Liver (tissue), 3 donors: ENCODE data around the gene ZNF202.

ENCODE experiments used
- EGR1 ChIP-seq, 2 donors: IDR thresholded peaks; 2 replicates each; pipeline ENCODE4 v1.6.1; 2016 to 2018; ENCODE audit warnings: antibody characterized with exemption in 2 of 2, low read depth in 2 of 2
- FOXA1 ChIP-seq: IDR thresholded peaks from 2 replicates; pipeline ENCODE4 v1.6.1; 2016; ENCODE audit warnings: antibody characterized with exemption
- GABPA ChIP-seq, 2 donors: IDR thresholded peaks in 1 of 2; conservative IDR thresholded peaks in 1 of 2; 2 replicates each; pipeline ENCODE4 v1.6.1; 2016; ENCODE audit warnings: antibody characterized with exemption in 2 of 2, mild to moderate bottlenecking in 1 of 2, moderate library complexity in 1 of 2
- JUND ChIP-seq, 2 donors: IDR thresholded peaks; 2 replicates each; pipeline ENCODE4 v1.6.1; 2016; ENCODE audit warnings: antibody characterized with exemption in 2 of 2
- NR2F2 ChIP-seq: IDR thresholded peaks from 2 replicates; pipeline ENCODE4 v1.6.1; 2016; ENCODE audit warnings: antibody characterized with exemption
- RAD21 ChIP-seq, 2 donors: IDR thresholded peaks; 2 replicates each; pipeline ENCODE4 v1.6.1; 2016; ENCODE audit warnings: antibody characterized with exemption in 2 of 2, mild to moderate bottlenecking in 2 of 2
- RXRA ChIP-seq, 2 donors: IDR thresholded peaks; 2 replicates each; pipeline ENCODE4 v1.6.1; 2017 to 2018; ENCODE audit warnings: antibody characterized with exemption in 2 of 2, mild to moderate bottlenecking in 1 of 2
- SP1 ChIP-seq: IDR thresholded peaks from 2 replicates; pipeline ENCODE4 v1.6.1; 2018; ENCODE audit warnings: antibody characterized with exemption, mild to moderate bottlenecking
- TAF1 ChIP-seq: conservative IDR thresholded peaks from 2 replicates; pipeline ENCODE4 v1.6.1; 2016; ENCODE audit warnings: antibody characterized with exemption, mild to moderate bottlenecking
- YY1 ChIP-seq: IDR thresholded peaks from 2 replicates; pipeline ENCODE4 v1.6.1; 2016; ENCODE audit warnings: antibody characterized with exemption, mild to moderate bottlenecking
- TF ChIP-seq, protein P1 (sequence below): fragments of 150-350 bp; IDR thresholded peaks from 2 replicates; pipeline ENCODE4 v1.5.1; 2017; ENCODE audit warnings: improper control_type of control experiment, low read depth, low read length; ENCODE audit not compliant: missing input control
- TF ChIP-seq, protein P2 (sequence below): IDR thresholded peaks from 2 replicates; pipeline ENCODE4 v1.6.1; 2016; ENCODE audit warnings: antibody characterized with exemption, mild to moderate bottlenecking
- TF ChIP-seq, protein P3 (sequence below): IDR thresholded peaks from 2 replicates; pipeline ENCODE4 v1.6.1; 2016; ENCODE audit warnings: antibody characterized with exemption
- TF ChIP-seq, protein P4 (sequence below): IDR thresholded peaks from 2 replicates; pipeline ENCODE4 v1.6.1; 2016; ENCODE audit warnings: antibody characterized with exemption
- donor health status: healthy.
- donor health status: healthy.

DNA sequence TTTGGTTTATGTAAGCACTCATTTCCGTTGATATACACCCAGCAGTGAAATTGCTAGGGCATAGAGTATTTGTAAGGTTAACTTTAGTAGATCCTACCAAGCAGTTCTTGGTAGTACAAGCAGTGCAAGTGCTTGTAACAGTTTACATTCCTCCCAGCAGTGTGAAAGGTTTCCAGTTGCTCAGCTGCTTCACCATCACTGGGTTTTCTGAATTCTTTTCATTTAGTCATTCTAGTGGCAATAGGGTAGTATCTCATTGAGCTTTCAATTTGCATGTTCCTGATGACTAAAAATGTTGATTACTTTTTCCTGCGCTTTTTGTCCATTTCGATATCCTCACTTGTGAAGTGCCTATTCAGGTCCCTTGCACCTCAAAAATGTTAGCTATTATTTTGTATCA is 34.3 kb downstream of the ZNF202 start:
- TF ChIP-seq, protein P1, sequence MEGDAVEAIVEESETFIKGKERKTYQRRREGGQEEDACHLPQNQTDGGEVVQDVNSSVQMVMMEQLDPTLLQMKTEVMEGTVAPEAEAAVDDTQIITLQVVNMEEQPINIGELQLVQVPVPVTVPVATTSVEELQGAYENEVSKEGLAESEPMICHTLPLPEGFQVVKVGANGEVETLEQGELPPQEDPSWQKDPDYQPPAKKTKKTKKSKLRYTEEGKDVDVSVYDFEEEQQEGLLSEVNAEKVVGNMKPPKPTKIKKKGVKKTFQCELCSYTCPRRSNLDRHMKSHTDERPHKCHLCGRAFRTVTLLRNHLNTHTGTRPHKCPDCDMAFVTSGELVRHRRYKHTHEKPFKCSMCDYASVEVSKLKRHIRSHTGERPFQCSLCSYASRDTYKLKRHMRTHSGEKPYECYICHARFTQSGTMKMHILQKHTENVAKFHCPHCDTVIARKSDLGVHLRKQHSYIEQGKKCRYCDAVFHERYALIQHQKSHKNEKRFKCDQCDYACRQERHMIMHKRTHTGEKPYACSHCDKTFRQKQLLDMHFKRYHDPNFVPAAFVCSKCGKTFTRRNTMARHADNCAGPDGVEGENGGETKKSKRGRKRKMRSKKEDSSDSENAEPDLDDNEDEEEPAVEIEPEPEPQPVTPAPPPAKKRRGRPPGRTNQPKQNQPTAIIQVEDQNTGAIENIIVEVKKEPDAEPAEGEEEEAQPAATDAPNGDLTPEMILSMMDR: no peak
- no peak for TF ChIP-seq YY1
- no peak for TF ChIP-seq TAF1
- TF ChIP-seq, protein P2, sequence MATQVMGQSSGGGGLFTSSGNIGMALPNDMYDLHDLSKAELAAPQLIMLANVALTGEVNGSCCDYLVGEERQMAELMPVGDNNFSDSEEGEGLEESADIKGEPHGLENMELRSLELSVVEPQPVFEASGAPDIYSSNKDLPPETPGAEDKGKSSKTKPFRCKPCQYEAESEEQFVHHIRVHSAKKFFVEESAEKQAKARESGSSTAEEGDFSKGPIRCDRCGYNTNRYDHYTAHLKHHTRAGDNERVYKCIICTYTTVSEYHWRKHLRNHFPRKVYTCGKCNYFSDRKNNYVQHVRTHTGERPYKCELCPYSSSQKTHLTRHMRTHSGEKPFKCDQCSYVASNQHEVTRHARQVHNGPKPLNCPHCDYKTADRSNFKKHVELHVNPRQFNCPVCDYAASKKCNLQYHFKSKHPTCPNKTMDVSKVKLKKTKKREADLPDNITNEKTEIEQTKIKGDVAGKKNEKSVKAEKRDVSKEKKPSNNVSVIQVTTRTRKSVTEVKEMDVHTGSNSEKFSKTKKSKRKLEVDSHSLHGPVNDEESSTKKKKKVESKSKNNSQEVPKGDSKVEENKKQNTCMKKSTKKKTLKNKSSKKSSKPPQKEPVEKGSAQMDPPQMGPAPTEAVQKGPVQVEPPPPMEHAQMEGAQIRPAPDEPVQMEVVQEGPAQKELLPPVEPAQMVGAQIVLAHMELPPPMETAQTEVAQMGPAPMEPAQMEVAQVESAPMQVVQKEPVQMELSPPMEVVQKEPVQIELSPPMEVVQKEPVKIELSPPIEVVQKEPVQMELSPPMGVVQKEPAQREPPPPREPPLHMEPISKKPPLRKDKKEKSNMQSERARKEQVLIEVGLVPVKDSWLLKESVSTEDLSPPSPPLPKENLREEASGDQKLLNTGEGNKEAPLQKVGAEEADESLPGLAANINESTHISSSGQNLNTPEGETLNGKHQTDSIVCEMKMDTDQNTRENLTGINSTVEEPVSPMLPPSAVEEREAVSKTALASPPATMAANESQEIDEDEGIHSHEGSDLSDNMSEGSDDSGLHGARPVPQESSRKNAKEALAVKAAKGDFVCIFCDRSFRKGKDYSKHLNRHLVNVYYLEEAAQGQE: no peak
- no peak for TF ChIP-seq NR2F2
- no peak for TF ChIP-seq EGR1 (IDR thresholded peaks at IDR 0.05; ENCODE audit: low read depth in 2 of 2)
- TF ChIP-seq, protein P3, sequence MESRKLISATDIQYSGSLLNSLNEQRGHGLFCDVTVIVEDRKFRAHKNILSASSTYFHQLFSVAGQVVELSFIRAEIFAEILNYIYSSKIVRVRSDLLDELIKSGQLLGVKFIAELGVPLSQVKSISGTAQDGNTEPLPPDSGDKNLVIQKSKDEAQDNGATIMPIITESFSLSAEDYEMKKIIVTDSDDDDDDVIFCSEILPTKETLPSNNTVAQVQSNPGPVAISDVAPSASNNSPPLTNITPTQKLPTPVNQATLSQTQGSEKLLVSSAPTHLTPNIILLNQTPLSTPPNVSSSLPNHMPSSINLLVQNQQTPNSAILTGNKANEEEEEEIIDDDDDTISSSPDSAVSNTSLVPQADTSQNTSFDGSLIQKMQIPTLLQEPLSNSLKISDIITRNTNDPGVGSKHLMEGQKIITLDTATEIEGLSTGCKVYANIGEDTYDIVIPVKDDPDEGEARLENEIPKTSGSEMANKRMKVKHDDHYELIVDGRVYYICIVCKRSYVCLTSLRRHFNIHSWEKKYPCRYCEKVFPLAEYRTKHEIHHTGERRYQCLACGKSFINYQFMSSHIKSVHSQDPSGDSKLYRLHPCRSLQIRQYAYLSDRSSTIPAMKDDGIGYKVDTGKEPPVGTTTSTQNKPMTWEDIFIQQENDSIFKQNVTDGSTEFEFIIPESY: no peak
- TF ChIP-seq GABPA (IDR thresholded peaks at IDR 0.05 in 1 of 2, conservative IDR thresholded peaks at IDR 0.05 in 1 of 2): no peak
- TF ChIP-seq RAD21 (IDR thresholded peaks at IDR 0.05): no peak
- TF ChIP-seq RXRA (IDR thresholded peaks at IDR 0.05): no peak
- no peak for TF ChIP-seq SP1
- no peak for TF ChIP-seq FOXA1
- no peak for TF ChIP-seq JUND (IDR thresholded peaks at IDR 0.05)
- TF ChIP-seq, protein P4, sequence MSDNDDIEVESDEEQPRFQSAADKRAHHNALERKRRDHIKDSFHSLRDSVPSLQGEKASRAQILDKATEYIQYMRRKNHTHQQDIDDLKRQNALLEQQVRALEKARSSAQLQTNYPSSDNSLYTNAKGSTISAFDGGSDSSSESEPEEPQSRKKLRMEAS: no peak
